PFSK-1 (cell line): Measurements from ENCODE around the gene AKR1C8.

Experiments
- FOXP2 ChIP-seq: optimal IDR thresholded peaks from 2 replicates; pipeline ENCODE3; 2011; ENCODE audit warnings: borderline replicate concordance, control low read depth, inconsistent platforms; ENCODE audit not compliant: insufficient read depth; ENCODE audit errors: extremely low read length, extremely low read depth
- POLR2AphosphoS5 ChIP-seq: IDR thresholded peaks from 2 replicates; pipeline ENCODE4 v1.6.1; 2012; ENCODE audit warnings: low read depth, mild to moderate bottlenecking, control low read depth, low read length, moderate library complexity
- SIN3A ChIP-seq: IDR thresholded peaks from 2 replicates; pipeline ENCODE4 v1.6.1; 2012; ENCODE audit warnings: mild to moderate bottlenecking, low read length, moderate library complexity, borderline replicate concordance; ENCODE audit not compliant: insufficient read depth
- TAF1 ChIP-seq: IDR thresholded peaks from 2 replicates; pipeline ENCODE4 v1.6.1; 2012; ENCODE audit warnings: low read length, control low read depth, borderline replicate concordance; ENCODE audit not compliant: insufficient read depth
- TF ChIP-seq, protein P1 (sequence below), 2 experiments: IDR thresholded peaks; 2 replicates each; pipeline versions ENCODE4 v1.6.1 to v1.8.0; 2011 to 2012; ENCODE audit warnings: low read depth in 2 of 2, low read length in 2 of 2, control low read depth in 1 of 2, inconsistent platforms in 1 of 2, mild to moderate bottlenecking in 1 of 2, moderate library complexity in 1 of 2; ENCODE audit not compliant: insufficient read depth in 1 of 2

GRCh38 chr10:5136468-5137087 is 48.4 kb downstream of the AKR1C8 start:
- TF ChIP-seq TAF1: no peak
- TF ChIP-seq POLR2AphosphoS5: no peak
- TF ChIP-seq, protein P1, sequence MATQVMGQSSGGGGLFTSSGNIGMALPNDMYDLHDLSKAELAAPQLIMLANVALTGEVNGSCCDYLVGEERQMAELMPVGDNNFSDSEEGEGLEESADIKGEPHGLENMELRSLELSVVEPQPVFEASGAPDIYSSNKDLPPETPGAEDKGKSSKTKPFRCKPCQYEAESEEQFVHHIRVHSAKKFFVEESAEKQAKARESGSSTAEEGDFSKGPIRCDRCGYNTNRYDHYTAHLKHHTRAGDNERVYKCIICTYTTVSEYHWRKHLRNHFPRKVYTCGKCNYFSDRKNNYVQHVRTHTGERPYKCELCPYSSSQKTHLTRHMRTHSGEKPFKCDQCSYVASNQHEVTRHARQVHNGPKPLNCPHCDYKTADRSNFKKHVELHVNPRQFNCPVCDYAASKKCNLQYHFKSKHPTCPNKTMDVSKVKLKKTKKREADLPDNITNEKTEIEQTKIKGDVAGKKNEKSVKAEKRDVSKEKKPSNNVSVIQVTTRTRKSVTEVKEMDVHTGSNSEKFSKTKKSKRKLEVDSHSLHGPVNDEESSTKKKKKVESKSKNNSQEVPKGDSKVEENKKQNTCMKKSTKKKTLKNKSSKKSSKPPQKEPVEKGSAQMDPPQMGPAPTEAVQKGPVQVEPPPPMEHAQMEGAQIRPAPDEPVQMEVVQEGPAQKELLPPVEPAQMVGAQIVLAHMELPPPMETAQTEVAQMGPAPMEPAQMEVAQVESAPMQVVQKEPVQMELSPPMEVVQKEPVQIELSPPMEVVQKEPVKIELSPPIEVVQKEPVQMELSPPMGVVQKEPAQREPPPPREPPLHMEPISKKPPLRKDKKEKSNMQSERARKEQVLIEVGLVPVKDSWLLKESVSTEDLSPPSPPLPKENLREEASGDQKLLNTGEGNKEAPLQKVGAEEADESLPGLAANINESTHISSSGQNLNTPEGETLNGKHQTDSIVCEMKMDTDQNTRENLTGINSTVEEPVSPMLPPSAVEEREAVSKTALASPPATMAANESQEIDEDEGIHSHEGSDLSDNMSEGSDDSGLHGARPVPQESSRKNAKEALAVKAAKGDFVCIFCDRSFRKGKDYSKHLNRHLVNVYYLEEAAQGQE (IDR thresholded peaks at IDR 0.05; ENCODE audit: insufficient read depth in 1 of 2, low read depth in 2 of 2, low read length in 2 of 2): no peak
- TF ChIP-seq FOXP2: no peak
- TF ChIP-seq SIN3A: no peak
